ENCODE measurements around the gene RNF207.

Gene RNF207

GRCh38 chr1:6253380-6253779 is 47.5 kb downstream of the RNF207 start:
- no peak for TF ChIP-seq CTCF (conservative IDR thresholded peaks at IDR 0.05)
- H3K27ac ChIP-seq: no peak overlapping the region

GRCh38 chr1:6254691-6255090 is 48.8 kb downstream of the RNF207 start:
- no peak for TF ChIP-seq CTCF (conservative IDR thresholded peaks at IDR 0.05)
- no peak overlapping the region for H3K27ac ChIP-seq

GRCh38 chr1:6256645-6257044 is 50.7 kb downstream of the RNF207 start:
- H3K27ac ChIP-seq: no peak overlapping the region
- TF ChIP-seq CTCF (conservative IDR thresholded peaks at IDR 0.05): no peak

- H3K27ac ChIP-seq: no peak overlapping the region
- TF ChIP-seq CTCF (conservative IDR thresholded peaks at IDR 0.05): no peak
Observed at GRCh38 chr1:6257541-6258069, 51.7 kb downstream of the RNF207 start.

- TF ChIP-seq CTCF (conservative IDR thresholded peaks at IDR 0.05): no peak
- H3K27ac ChIP-seq: no peak overlapping the region
Observed at GRCh38 chr1:6258675-6259074, 52.8 kb downstream of the RNF207 start.

GRCh38 chr1:6259491-6260362 is 53.8 kb downstream of the RNF207 start:
- H3K27ac ChIP-seq: peak overlapping the region; percentile 58; the same call in 1 of the 2 replicates
- TF ChIP-seq CTCF (conservative IDR thresholded peaks at IDR 0.05): no peak

GRCh38 chr1:6260433-6260934 is 54.6 kb downstream of the RNF207 start:
- TF ChIP-seq CTCF (conservative IDR thresholded peaks at IDR 0.05): no peak
- peak overlapping the region; percentile 58; the same call in 1 of the 2 replicates for H3K27ac ChIP-seq
